SJSA1 (cell line): ENCODE results near the gene ZNF33B. TPM values are rescaled to one million over a fixed set of nuclear protein-coding genes. Genes with fewer than 3 reads are reported as not detected.
A peak's percentile ranks its signal among the peaks of the same experiment; 100 is the strongest.

Experiments used
- DNase-seq, 2 experiments: peaks; one replicate each; pipeline ENCODE4 v3.0.0-alpha.2; 2015 to 2020; ENCODE audit warnings: low spot score in 2 of 2, low read depth in 1 of 2
- H3K27ac ChIP-seq: fragments of 250-450 bp; sonication (Bioruptor Pico); 2 replicates; pipeline ENCODE4 v1.5.1; 2020; ENCODE audit warnings: mild to moderate bottlenecking, moderate library complexity
- H3K27me3 ChIP-seq: fragments of 250-450 bp; sonication (Bioruptor Pico); replicated peaks from 2 replicates; pipeline ENCODE4 v1.5.1; 2020; ENCODE audit warnings: mild to moderate bottlenecking, moderate library complexity
- H3K36me3 ChIP-seq: fragments of 250-450 bp; sonication (Bioruptor Pico); 2 replicates; pipeline ENCODE4 v1.5.1; 2020; ENCODE audit warnings: mild to moderate bottlenecking
- H3K4me1 ChIP-seq: fragments of 250-450 bp; sonication (Bioruptor Pico); replicated peaks from 2 replicates; pipeline ENCODE4 v1.6.1; 2021; ENCODE audit warnings: mild to moderate bottlenecking
- H3K4me3 ChIP-seq: fragments of 250-450 bp; sonication (Bioruptor Pico); 2 replicates; pipeline ENCODE4 v1.5.1; 2020; ENCODE audit warnings: mild to moderate bottlenecking
- H3K9me3 ChIP-seq: fragments of 250-450 bp; sonication (Bioruptor Pico); replicated peaks from 2 replicates; pipeline ENCODE4 v1.5.1; 2020; ENCODE audit warnings: mild to moderate bottlenecking
- total RNA-seq: library from RNA; depleted of rRNA; stranded (reverse); fragments of >200 nt; shearing (Covaris generic); gene quantifications from 2 replicates; pipeline ENCODE4 v1.2.3, GENCODE V29; 2014

Gene ZNF33B
- total RNA-seq, 1 experiment from 2014 or later, result 6.8 TPM

- H3K4me3 ChIP-seq, result peak overlapping the region; percentile 72
- no peaks in the 10 kb centered on the region; the same call in 1 of the 2 replicates for H3K27me3 ChIP-seq
- H3K27ac ChIP-seq, result peak overlapping the region; percentile 80; the same call in 1 of the 2 replicates
- H3K4me1 ChIP-seq, result peaks cover 8% of the 10 kb centered on the region
- peaks cover 4% of the 10 kb centered on the region for H3K36me3 ChIP-seq
- no peak for DNase-seq
- no peaks in the 10 kb centered on the region for H3K9me3 ChIP-seq
Measured at GRCh38 chr10:42638821-42639270, 476 bp upstream of the ZNF33B start.

- no peaks in the 10 kb centered on the region; the same call in 1 of the 2 replicates for H3K27me3 ChIP-seq
- H3K4me3 ChIP-seq, result peak overlapping the region; percentile 72
- DNase-seq, result no peak
- H3K9me3 ChIP-seq, result no peaks in the 10 kb centered on the region
- peaks cover 4% of the 10 kb centered on the region for H3K36me3 ChIP-seq
- peak overlapping the region; percentile 80 for H3K27ac ChIP-seq
- peaks cover 8% of the 10 kb centered on the region for H3K4me1 ChIP-seq
Measured at GRCh38 chr10:42637648-42638054, 719 bp downstream of the ZNF33B start.

- Histone ChIP-seq H3K4me1 (peaks cover 8% of the 10 kb centered on the region), H3K4me3 (no peak overlapping the region), H3K27me3 (no peaks in the 10 kb centered on the region; the same call in 1 of the 2 replicates), H3K36me3 (peaks cover 4% of the 10 kb centered on the region), H3K27ac (no peak overlapping the region), H3K9me3 (no peaks in the 10 kb centered on the region)
- DNase-seq, result no peak
Measured at GRCh38 chr10:42637142-42637541, 1.2 kb downstream of the ZNF33B start.

GRCh38 chr10:42635098-42635497 is 3.3 kb downstream of the ZNF33B start:
- H3K9me3 ChIP-seq, result no peaks in the 10 kb centered on the region
- no peak overlapping the region for H3K4me3 ChIP-seq
- no peak overlapping the region for H3K27ac ChIP-seq
- no peak for DNase-seq
- peaks cover 8% of the 10 kb centered on the region for H3K4me1 ChIP-seq
- no peaks in the 10 kb centered on the region; the same call in 1 of the 2 replicates for H3K27me3 ChIP-seq
- H3K36me3 ChIP-seq, result peaks cover 4% of the 10 kb centered on the region

DNA sequence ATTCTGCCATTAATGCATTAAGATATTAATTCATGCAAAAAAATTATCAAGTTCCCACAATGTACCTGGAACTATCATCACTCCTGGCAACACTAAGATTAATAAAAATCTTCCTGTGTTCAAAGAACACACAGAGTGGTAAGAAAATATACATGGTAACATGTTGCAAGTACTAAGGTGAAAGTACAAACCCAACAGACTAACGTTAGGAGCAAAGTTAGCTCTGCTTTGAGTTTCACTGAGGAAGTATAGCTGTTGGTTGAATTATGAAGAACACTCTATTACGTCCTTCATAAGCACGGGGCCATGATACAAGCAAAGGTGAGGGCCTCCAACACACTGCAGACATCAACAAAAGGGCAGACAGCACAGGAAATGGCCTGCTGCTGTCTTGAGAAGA is 5.8 kb downstream of the ZNF33B start:
- no peaks in the 10 kb centered on the region for H3K9me3 ChIP-seq
- H3K4me3 ChIP-seq, result no peak overlapping the region
- no peaks in the 10 kb centered on the region; the same call in 1 of the 2 replicates for H3K36me3 ChIP-seq
- H3K27me3 ChIP-seq, result no peaks in the 10 kb centered on the region; the same call in 1 of the 2 replicates
- H3K4me1 ChIP-seq, result peaks cover 3% of the 10 kb centered on the region
- DNase-seq, result no peak
- H3K27ac ChIP-seq, result no peak overlapping the region

DNA sequence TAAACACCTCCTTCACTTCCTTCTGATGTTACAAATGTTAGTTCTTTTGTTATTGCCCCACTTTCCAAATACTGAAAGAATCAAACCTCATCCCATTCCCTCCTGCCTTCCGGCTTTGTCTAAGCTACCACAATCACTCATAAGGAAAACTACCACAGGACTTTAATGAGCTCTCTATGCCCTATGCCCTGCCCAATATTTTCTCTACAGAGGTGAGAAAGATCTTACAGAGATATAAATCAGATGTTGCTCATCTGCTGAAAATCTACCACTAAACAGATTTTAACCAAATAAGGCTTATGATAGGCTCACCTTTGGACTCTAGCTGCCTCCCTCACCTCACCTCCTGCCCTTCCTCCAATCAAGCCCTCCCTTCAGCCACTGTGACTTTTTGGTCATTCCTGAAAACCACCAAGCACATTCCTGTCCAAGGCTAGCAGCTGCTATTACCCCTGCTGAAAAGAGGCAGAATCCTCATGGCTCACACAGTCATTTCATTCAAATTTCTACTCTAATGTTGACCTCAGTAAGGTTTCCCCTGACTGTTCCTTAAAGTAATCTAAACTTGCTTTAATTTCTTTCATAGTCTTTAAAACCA is 7.7 kb downstream of the ZNF33B start:
- Histone ChIP-seq H3K27me3 (no peaks in the 10 kb centered on the region), H3K9me3 (no peaks in the 10 kb centered on the region), H3K4me1 (no peaks in the 10 kb centered on the region), H3K4me3 (no peak overlapping the region), H3K36me3 (no peaks in the 10 kb centered on the region; the same call in none of the 2 replicates), H3K27ac (no peak overlapping the region)
- no peak for DNase-seq

DNA sequence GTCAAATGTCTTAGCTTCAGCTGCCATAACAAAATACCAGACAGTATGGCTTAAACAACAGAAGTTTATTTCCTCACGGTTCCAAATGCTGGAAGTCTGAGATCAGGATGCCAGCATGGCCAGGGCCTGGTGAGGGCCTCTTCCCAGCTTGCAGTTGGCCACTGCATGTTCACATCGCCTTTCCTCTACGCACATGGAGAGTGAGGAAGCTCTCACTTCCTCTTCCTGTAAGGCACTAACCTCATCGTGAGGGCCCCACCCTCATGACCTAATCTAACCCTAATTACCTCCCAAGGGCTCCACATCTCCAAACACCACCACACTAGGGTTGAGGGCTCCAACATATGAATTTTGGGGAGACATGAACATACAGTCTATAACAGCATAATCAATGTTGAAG is 14.4 kb downstream of the ZNF33B start:
- Histone ChIP-seq H3K27ac (no peak overlapping the region), H3K9me3 (no peaks in the 10 kb centered on the region), H3K4me1 (no peaks in the 10 kb centered on the region), H3K36me3 (no peaks in the 10 kb centered on the region; the same call in 1 of the 2 replicates), H3K27me3 (no peaks in the 10 kb centered on the region), H3K4me3 (no peak overlapping the region)
- DNase-seq, result no peak

DNA sequence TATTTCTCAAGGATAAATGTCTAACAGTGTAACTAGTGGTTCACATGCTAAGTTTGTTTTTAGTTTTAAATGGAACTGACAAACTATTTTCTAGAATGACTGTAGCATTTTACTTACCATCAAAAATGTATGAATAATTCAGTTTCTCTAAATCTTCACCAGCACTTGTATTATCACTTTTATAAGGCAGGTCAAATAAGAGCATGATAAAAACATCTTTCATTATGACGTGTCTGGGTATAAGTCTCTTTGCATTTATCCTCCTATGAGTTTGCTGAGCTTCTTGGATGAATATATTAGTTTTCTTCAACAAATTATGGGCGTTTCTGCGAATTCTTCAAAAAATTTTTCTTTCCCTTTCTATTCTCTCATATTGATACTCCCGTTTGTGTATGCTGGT is 19.9 kb downstream of the ZNF33B start:
- H3K9me3 ChIP-seq, result no peaks in the 10 kb centered on the region
- DNase-seq, result no peak

DNA sequence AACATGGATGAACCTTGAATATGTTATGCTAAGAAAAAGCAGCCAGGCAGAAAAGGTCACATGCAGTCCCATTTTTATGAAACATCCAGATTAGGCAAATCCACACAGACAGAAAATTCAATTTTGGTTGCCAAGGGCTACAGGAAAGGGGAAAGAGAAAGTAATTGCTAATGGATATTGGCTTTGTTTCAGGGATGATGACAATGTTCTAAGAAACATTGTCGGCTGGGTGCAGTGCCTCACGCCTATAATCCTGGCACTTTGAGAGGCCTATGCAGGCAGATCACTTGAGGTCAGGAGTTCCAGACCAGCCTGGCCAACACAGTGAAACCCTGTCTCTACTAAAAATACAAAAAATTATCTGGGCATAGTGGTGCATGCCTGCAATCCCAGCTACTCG is 23.0 kb downstream of the ZNF33B start:
- no peak overlapping the region for H3K27ac ChIP-seq
- no peaks in the 10 kb centered on the region for H3K27me3 ChIP-seq
- H3K36me3 ChIP-seq, result no peaks in the 10 kb centered on the region
- no peaks in the 10 kb centered on the region for H3K9me3 ChIP-seq
- no peak overlapping the region for H3K4me3 ChIP-seq
- DNase-seq, result no peak
- H3K4me1 ChIP-seq, result no peaks in the 10 kb centered on the region

More for the DNA sequence above, 19.9 kb downstream of the ZNF33B start:
- no peaks in the 10 kb centered on the region for H3K27me3 ChIP-seq
- H3K4me3 ChIP-seq, result no peak overlapping the region
- H3K4me1 ChIP-seq, result no peaks in the 10 kb centered on the region
- H3K27ac ChIP-seq, result no peak overlapping the region
- H3K36me3 ChIP-seq, result no peaks in the 10 kb centered on the region

GRCh38 chr10:42609872-42610271 is 28.5 kb downstream of the ZNF33B start:
- Histone ChIP-seq H3K4me3 (no peak overlapping the region), H3K36me3 (no peaks in the 10 kb centered on the region), H3K27ac (no peak overlapping the region)

DNA sequence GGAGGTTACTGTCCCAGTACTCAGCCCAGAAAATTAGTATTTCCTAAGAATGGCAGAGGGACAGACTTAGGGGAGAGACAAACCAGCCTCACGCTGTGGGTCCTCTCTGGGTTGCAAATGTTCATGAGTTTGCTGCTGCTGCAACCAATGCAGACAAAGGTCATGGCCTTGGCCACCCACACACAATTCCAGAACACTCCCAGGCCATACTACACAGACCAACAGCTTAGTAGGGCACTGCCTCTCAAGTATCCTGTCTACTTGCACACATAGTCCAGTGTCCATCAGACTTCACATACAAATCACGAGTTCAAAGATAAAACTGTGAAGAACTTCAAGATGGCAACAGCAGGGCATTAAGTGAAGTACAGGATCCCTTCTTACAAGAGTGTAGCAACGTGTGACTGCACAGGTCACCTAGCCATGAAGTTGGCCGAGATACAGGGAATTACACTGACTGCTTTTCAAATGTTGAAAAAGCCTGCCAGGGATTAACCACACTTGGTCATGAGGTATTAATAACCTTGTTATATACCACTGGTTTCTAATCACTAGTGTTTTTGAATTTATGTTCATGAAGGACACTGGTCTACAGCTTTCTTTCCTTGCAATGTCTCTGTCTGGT is 40.0 kb downstream of the ZNF33B start:
- H3K27me3 ChIP-seq, result no peaks in the 10 kb centered on the region
- no peak overlapping the region for H3K27ac ChIP-seq
- H3K36me3 ChIP-seq, result peaks cover 5% of the 10 kb centered on the region

More at GRCh38 chr10:42609872-42610271, 28.5 kb downstream of the ZNF33B start:
- no peak for DNase-seq
- no peaks in the 10 kb centered on the region for H3K9me3 ChIP-seq
- no peaks in the 10 kb centered on the region for H3K4me1 ChIP-seq
- no peaks in the 10 kb centered on the region for H3K27me3 ChIP-seq

DNA sequence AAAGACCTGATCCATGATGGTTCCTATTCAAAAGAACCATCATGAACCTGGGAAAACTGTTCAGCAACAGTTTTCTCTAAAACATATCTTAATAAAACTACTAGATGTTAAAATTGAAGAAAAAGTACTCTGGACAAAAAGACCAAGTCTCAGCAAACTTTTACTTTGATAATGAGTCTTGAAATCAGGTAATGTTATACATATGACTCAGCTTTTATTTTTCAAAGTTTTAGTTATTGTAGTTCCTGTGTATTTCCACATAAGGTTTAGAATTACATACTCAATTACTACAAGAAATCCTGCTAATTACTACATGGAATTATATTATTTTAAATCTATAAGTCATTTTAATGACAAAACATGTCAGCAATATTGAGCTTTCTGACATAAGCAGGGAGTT is 42.2 kb downstream of the ZNF33B start:
- H3K4me1 ChIP-seq, result no peaks in the 10 kb centered on the region
- no peak for DNase-seq
- no peak overlapping the region for H3K4me3 ChIP-seq
- H3K36me3 ChIP-seq, result peaks cover 7% of the 10 kb centered on the region
- no peaks in the 10 kb centered on the region for H3K27me3 ChIP-seq
- H3K27ac ChIP-seq, result no peak overlapping the region
- no peaks in the 10 kb centered on the region for H3K9me3 ChIP-seq

More for the DNA sequence above, 40.0 kb downstream of the ZNF33B start:
- no peaks in the 10 kb centered on the region for H3K9me3 ChIP-seq
- H3K4me3 ChIP-seq, result no peak overlapping the region
- no peaks in the 10 kb centered on the region for H3K4me1 ChIP-seq
- DNase-seq, result no peak

DNA sequence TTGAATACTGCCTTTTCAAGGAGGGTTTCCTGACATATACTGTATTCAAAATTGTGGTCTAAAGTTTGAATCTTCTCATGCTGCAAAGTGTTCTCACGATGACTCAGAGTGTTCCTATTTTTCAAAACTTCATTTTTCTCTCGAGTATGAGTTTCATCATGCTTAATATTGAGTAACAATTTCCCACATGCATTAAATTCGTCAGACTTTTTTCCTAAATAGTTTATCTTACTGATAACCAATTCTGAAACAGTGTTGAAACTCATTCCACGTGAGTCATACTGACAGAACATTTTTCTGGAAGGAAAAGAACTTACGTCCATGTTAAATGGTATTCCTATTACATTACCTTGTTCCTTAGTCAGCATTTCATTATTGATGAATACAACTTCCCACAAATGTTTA is 44.1 kb downstream of the ZNF33B start:
- Histone ChIP-seq H3K4me1 (no peaks in the 10 kb centered on the region), H3K27ac (no peak overlapping the region), H3K9me3 (no peaks in the 10 kb centered on the region), H3K36me3 (peaks cover 7% of the 10 kb centered on the region), H3K27me3 (no peaks in the 10 kb centered on the region), H3K4me3 (no peak overlapping the region)
- DNase-seq, result no peak

GRCh38 chr10:42593284-42593683 is 45.1 kb downstream of the ZNF33B start:
- Histone ChIP-seq H3K4me1 (no peaks in the 10 kb centered on the region), H3K4me3 (no peak overlapping the region), H3K27me3 (no peaks in the 10 kb centered on the region), H3K27ac (no peak overlapping the region), H3K36me3 (peaks cover 7% of the 10 kb centered on the region), H3K9me3 (no peaks in the 10 kb centered on the region)
- no peak for DNase-seq
